ENCODE measurements around the gene BEST1.

GRCh38 chr11:62011881-62012280, 61.7 kb downstream of the BEST1 start:
- TF ChIP-seq CTCF (IDR thresholded peaks at IDR 0.05) (no peak), POLR2AphosphoS5 (IDR thresholded peaks at IDR 0.05) (no peak), POLR2A (IDR thresholded peaks at IDR 0.05) (no peak)

All from gastroesophageal sphincter (tissue), 3 donors.